Astrocyte of the hippocampus (primary cell): ENCODE measurements around the gene LDB2.

ENCODE experiments used
- DNase-seq: peaks from one replicate; pipeline ENCODE4 v3.0.0; 2011; ENCODE audit warnings: low read depth, low spot score

Gene LDB2

GRCh38 chr4:16722416-16722815 lies 176.0 kb downstream of the LDB2 start:
- no peak for DNase-seq

- peak; percentile 50 for DNase-seq
These were observed 176.7 kb downstream of the LDB2 start for GRCh38 chr4:16721613-16722291.

GRCh38 chr4:16720761-16721160 lies 177.7 kb downstream of the LDB2 start:
- no peak for DNase-seq

- DNase-seq: peak; percentile 66
These were observed 181.0 kb downstream of the LDB2 start for GRCh38 chr4:16717266-16717970.

GRCh38 chr4:16715482-16715881 lies 183.0 kb downstream of the LDB2 start:
- no peak for DNase-seq

- no peak for DNase-seq
These were observed 184.3 kb downstream of the LDB2 start for GRCh38 chr4:16714191-16714590.

GRCh38 chr4:16713696-16714095 lies 184.7 kb downstream of the LDB2 start:
- DNase-seq: no peak

GRCh38 chr4:16713271-16713670 lies 185.2 kb downstream of the LDB2 start:
- no peak for DNase-seq

GRCh38 chr4:16710198-16710597 lies 188.2 kb downstream of the LDB2 start:
- no peak for DNase-seq

- peak; percentile 68 for DNase-seq
These were observed 190.6 kb downstream of the LDB2 start for GRCh38 chr4:16707874-16708273.

GRCh38 chr4:16706251-16706650 lies 192.2 kb downstream of the LDB2 start:
- DNase-seq: no peak

- DNase-seq: no peak
These were observed 193.1 kb downstream of the LDB2 start for GRCh38 chr4:16705341-16705740.

GRCh38 chr4:16704489-16704888 lies 194.0 kb downstream of the LDB2 start:
- no peak for DNase-seq

GRCh38 chr4:16695896-16696295 lies 202.5 kb downstream of the LDB2 start:
- no peak for DNase-seq

GRCh38 chr4:16694884-16695276 lies 203.6 kb downstream of the LDB2 start:
- DNase-seq: no peak

- no peak for DNase-seq
These were observed 204.1 kb downstream of the LDB2 start for GRCh38 chr4:16694173-16694883.

GRCh38 chr4:16693641-16694040 lies 204.8 kb downstream of the LDB2 start:
- peak; percentile 32 for DNase-seq

GRCh38 chr4:16692961-16693506 lies 205.4 kb downstream of the LDB2 start:
- no peak for DNase-seq

- no peak for DNase-seq
These were observed 205.9 kb downstream of the LDB2 start for GRCh38 chr4:16692524-16692923.

GRCh38 chr4:16692046-16692445 lies 206.4 kb downstream of the LDB2 start:
- no peak for DNase-seq

- DNase-seq: no peak
These were observed 207.0 kb downstream of the LDB2 start for GRCh38 chr4:16691450-16691849.

GRCh38 chr4:16687845-16688244 lies 210.6 kb downstream of the LDB2 start:
- no peak for DNase-seq
